ENCODE data around the gene NPPA.

DNA sequence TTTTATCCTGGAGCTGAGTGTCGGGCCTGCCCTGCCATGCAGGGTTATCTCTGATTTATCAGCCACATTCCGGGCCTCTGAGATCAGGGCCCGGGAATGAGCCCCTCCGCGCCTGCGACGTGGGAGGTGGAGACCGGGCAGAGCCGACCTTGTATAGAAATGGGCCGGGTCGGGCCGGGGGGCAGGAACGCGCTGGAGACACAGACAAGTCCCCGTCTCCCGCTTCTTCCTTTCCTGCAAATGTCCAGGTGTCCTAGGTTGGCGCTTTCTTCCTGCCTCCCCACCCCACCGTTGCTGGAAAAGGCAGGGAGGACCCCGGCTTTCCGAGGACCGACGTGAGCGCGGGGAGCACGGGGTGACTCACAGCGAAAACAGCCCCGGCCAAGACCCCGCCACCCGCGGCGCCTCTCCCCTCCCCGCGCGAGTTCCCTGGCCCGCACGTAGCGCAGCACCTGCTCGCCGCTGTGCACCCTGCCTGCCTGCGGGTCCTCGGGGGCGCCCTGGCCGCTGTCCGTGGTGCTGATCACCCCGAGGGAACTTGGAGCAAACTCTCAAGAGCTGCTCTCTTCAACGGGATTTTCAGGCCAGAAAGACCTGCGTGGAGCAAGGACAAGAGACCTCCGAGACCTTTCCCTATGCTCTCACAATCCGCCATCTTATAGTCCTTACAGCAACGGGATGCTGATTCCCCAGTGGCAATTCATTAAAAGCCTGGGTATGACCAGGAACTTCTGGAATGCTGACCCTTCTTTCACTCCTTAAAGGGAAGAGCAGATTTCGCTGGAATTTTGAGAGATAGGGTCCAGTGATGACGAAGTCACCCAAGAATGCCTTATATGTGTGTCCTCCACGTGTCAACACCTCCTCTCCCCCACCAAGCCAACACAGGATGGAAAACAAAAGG is 11.6 kb upstream of the NPPA start:
- no peak for TF ChIP-seq GATA1 (IDR thresholded peaks at IDR 0.05; ENCODE audit: low read depth, low read length)
- no peak for TF ChIP-seq POLR2A (IDR thresholded peaks at IDR 0.05; ENCODE audit: low read length)
